Spleen (tissue), 11 donors: Measurements from ENCODE around the gene CYBA. TPM values are rescaled to one million over a fixed set of nuclear protein-coding genes. Genes with fewer than 3 reads are reported as not detected.

Experiments
- DNase-seq: peaks from one replicate; pipeline ENCODE4 v3.0.0-alpha.2; 2020
- H3K27ac ChIP-seq, 8 donors: fragments of 200-600 bp; sonication (generic) in 7 of 8; 1 replicate in 4 of 8; 2 replicates in 4 of 8; pipeline versions ENCODE4 v1.5.0 to v1.8.0; 2016 to 2021; ENCODE audit warnings: inconsistent platforms in 4 of 8, mild to moderate bottlenecking in 4 of 8, moderate library complexity in 1 of 8
- H3K27me3 ChIP-seq, 7 donors: fragments of 200-600 bp; sonication (generic) in 6 of 7; replicated peaks in 1 of 7; 1 replicate in 4 of 7; 2 replicates in 3 of 7; pipeline versions ENCODE4 v1.5.0 to v1.8.0; 2016 to 2021; ENCODE audit warnings: inconsistent platforms in 3 of 7, mild to moderate bottlenecking in 1 of 7
- H3K36me3 ChIP-seq, 6 donors: fragments of 200-600 bp; sonication (generic) in 5 of 6; 1 replicate in 4 of 6; 2 replicates in 2 of 6; pipeline versions ENCODE4 v1.5.0 to v1.8.0; 2016 to 2021; ENCODE audit warnings: inconsistent platforms in 2 of 6
- H3K4me1 ChIP-seq, 6 donors: fragments of 200-600 bp; sonication (generic) in 5 of 6; 1 replicate in 3 of 6; 2 replicates in 3 of 6; pipeline versions ENCODE4 v1.5.0 to v1.8.0; 2016 to 2021; ENCODE audit warnings: inconsistent platforms in 3 of 6
- H3K4me3 ChIP-seq, 8 donors: fragments of 200-600 bp; sonication (generic) in 7 of 8; 1 replicate in 4 of 8; 2 replicates in 4 of 8; pipeline versions ENCODE4 v1.5.0 to v1.8.0; 2016 to 2021; ENCODE audit warnings: inconsistent platforms in 4 of 8, mild to moderate bottlenecking in 4 of 8, moderate library complexity in 2 of 8
- H3K9me3 ChIP-seq, 8 donors: fragments of 200-600 bp; sonication (generic) in 7 of 8; 1 replicate in 4 of 8; 2 replicates in 4 of 8; pipeline versions ENCODE4 v1.5.0 to v1.8.0; 2016 to 2021; ENCODE audit warnings: inconsistent platforms in 4 of 8
- CTCF ChIP-seq, 11 experiments: fragments of 200-600 bp in 7 of 11; fragments of 450-650 bp in 4 of 11; sonication (generic) in 4 of 11; IDR thresholded peaks in 8 of 11; conservative IDR thresholded peaks in 3 of 11; 1 replicate in 7 of 11; 2 replicates in 4 of 11; pipeline versions ENCODE4 v1.4.0 to v1.8.0; 2016 to 2021; ENCODE audit warnings: antibody characterized with exemption in 11 of 11, inconsistent platforms in 4 of 11, mild to moderate bottlenecking in 1 of 11
- POLR2A ChIP-seq, 3 donors: fragments of 450-650 bp; IDR thresholded peaks; one replicate each; pipeline ENCODE4 v1.5.1; 2017; ENCODE audit warnings: antibody characterized with exemption in 3 of 3, mild to moderate bottlenecking in 1 of 3
- POLR2AphosphoS5 ChIP-seq, 3 donors: sonication (generic); formaldehyde crosslinking; IDR thresholded peaks; one replicate each; pipeline ENCODE4 v1.5.1; 2017; ENCODE audit warnings: antibody characterized with exemption in 3 of 3
- WGBS, 5 donors: extraction: QIAGEN DNeasy Blood & Tissue Kit in 3 of 5; methylation state at CpG; one replicate each; pipeline versions ENCODE4 v1.1.5 to v1.1.7; 2013 to 2018; 5-methylcytosine and 5-hydroxymethylcytosine counted together
- intact Hi-C: fragments of 100-400 bp; cut with DNase I; formaldehyde crosslinking; loops from one replicate; pipeline ENCODE4 v1.15.0; 2023; ENCODE audit warnings: low total_unique reads
- polyA plus RNA-seq, 3 donors: library from polyadenylated mRNA; stranded (reverse); fragments of 200-250 nt; gene quantifications; one replicate each; pipeline ENCODE4 v1.2.1, GENCODE V29; 2013
- total RNA-seq, 7 donors: library from RNA; depleted of rRNA in 3 of 7; stranded (reverse); fragments of >200 nt in 3 of 7; fragmentation: NEBNext Ultra II Directional in 4 of 7; extraction: Animal tissue kit (Norgen Biotek cat#: 25700) in 4 of 7; gene quantifications; one replicate each; pipeline versions ENCODE4 v1.1.0 to v1.2.1, GENCODE V29; 2016 to 2021
- donor health status: healthy with polysubstance abuse.
- donor health status: DM: no; HTN: no; CAD: no; lungs with moderate emphysema.
- donor health status: DM: no; HTN: no; CAD: no.
- donor health status: Bipolar disorder and iron deficiency.
- donor health status: healthy.
- donor health status: DM: no; HTN: no; CAD: no.
- donor health status: DM: yes; HTN: yes; CAD: no.

Gene CYBA
- total and polyA plus RNA-seq, 10 donors, result 557 to 925 (median 644) TPM

- no peak for TF ChIP-seq POLR2AphosphoS5 (IDR thresholded peaks at IDR 0.05)
- TF ChIP-seq POLR2A (IDR thresholded peaks at IDR 0.05), result no peak
- TF ChIP-seq CTCF (IDR thresholded peaks at IDR 0.05 in 8 of 11, conservative IDR thresholded peaks at IDR 0.05 in 3 of 11), result no peak
- intact Hi-C loops, result no loop called here
- whole genome bisulfite sequencing, 5 donors, result 78 to 86% (median 79%) methylated on average over 18 to 19 of the region's 19 CpGs
- Histone ChIP-seq H3K27me3 (no peaks in the 10 kb centered on the region), H3K9me3 (no peaks in the 10 kb centered on the region), H3K4me3 (no peak overlapping the region), H3K36me3 (peaks cover 0 to 100% (median 39%) of the 10 kb centered on the region in 6 donors), H3K4me1 (peaks cover 6 to 63% (median 33%) of the 10 kb centered on the region in 6 donors), H3K27ac (peak overlapping the region in 6 of 8 donors; percentile 26 to 51 (median 34))
- no peak for DNase-seq
Measured at GRCh38 chr16:88613911-88614817, 36.7 kb downstream of the CYBA start.

- peaks cover 0 to 100% (median 46%) of the 10 kb centered on the region in 6 donors for H3K36me3 ChIP-seq
- DNase-seq, result no peak
Measured at GRCh38 chr16:88613293-88613692, 37.6 kb downstream of the CYBA start.

GRCh38 chr16:88610909-88611812 lies 39.7 kb downstream of the CYBA start:
- Histone ChIP-seq H3K9me3 (no peaks in the 10 kb centered on the region), H3K4me3 (no peak overlapping the region), H3K27me3 (no peaks in the 10 kb centered on the region), H3K4me1 (peaks cover 0 to 63% (median 21%) of the 10 kb centered on the region in 6 donors), H3K36me3 (peaks cover 0 to 99% (median 52%) of the 10 kb centered on the region in 6 donors), H3K27ac (no peak overlapping the region)
- WGBS, 5 donors, result 92 to 94% (median 93%) methylated on average over 44 to 49 of the region's 49 CpGs
- TF ChIP-seq POLR2AphosphoS5 (IDR thresholded peaks at IDR 0.05) (no peak), POLR2A (IDR thresholded peaks at IDR 0.05) (no peak), CTCF (IDR thresholded peaks at IDR 0.05 in 8 of 11, conservative IDR thresholded peaks at IDR 0.05 in 3 of 11) (no peak)
- no peak for DNase-seq
- intact Hi-C loops, result no loop called here

More at GRCh38 chr16:88613293-88613692, 37.6 kb downstream of the CYBA start:
- intact Hi-C loops, result no loop called here
- no peak overlapping the region for H3K4me3 ChIP-seq
- H3K27me3 ChIP-seq, result no peaks in the 10 kb centered on the region
- H3K27ac ChIP-seq, result peak overlapping the region in 2 of 8 donors; percentile 40 to 42
- peaks cover under 1 to 62% (median 26%) of the 10 kb centered on the region in 6 donors for H3K4me1 ChIP-seq
- WGBS, 5 donors, result 90 to 94% (median 93%) methylated on average over 10 of the region's 10 CpGs
- TF ChIP-seq POLR2AphosphoS5 (IDR thresholded peaks at IDR 0.05) (no peak), CTCF (IDR thresholded peaks at IDR 0.05 in 8 of 11, conservative IDR thresholded peaks at IDR 0.05 in 3 of 11) (no peak), POLR2A (IDR thresholded peaks at IDR 0.05) (no peak)
- H3K9me3 ChIP-seq, result no peaks in the 10 kb centered on the region
